Esophagus muscularis mucosa (tissue), 4 donors: ENCODE measurements around the gene ATP8B3. TPM values are rescaled to one million over a fixed set of nuclear protein-coding genes. Genes with fewer than 3 reads are reported as not detected.

Source experiments
- DNase-seq: peaks from one replicate; pipeline ENCODE4 v3.0.0-alpha.2; 2017; ENCODE audit errors: extremely low spot score
- H3K27ac ChIP-seq, 4 donors: fragments of 200-600 bp; sonication (generic); replicated peaks in 1 of 4; 1 replicate in 3 of 4; 2 replicates in 1 of 4; pipeline ENCODE4 v1.5.1; 2016 to 2019; ENCODE audit warnings: mild to moderate bottlenecking in 1 of 4
- H3K27me3 ChIP-seq, 4 donors: fragments of 200-600 bp; sonication (generic); one replicate each; pipeline versions ENCODE4 v1.5.1 to v1.6.0; 2016 to 2019
- H3K36me3 ChIP-seq, 4 donors: fragments of 200-600 bp; sonication (generic); one replicate each; pipeline ENCODE4 v1.5.1; 2016 to 2019
- H3K4me1 ChIP-seq, 4 donors: fragments of 200-600 bp; sonication (generic); one replicate each; pipeline ENCODE4 v1.5.1; 2016 to 2019
- H3K4me3 ChIP-seq, 4 donors: fragments of 200-600 bp; sonication (generic); 1 replicate in 2 of 4; 2 replicates in 2 of 4; pipeline ENCODE4 v1.5.1; 2016 to 2019; ENCODE audit warnings: mild to moderate bottlenecking in 4 of 4, moderate library complexity in 1 of 4
- H3K9me3 ChIP-seq, 4 donors: fragments of 200-600 bp; sonication (generic); 1 replicate in 3 of 4; 2 replicates in 1 of 4; pipeline ENCODE4 v1.5.1; 2016 to 2019
- EP300 ChIP-seq: sonication (generic); formaldehyde crosslinking; IDR thresholded peaks from one replicate; pipeline ENCODE4 v1.6.1; 2017; ENCODE audit warnings: antibody characterized with exemption
- POLR2A ChIP-seq: fragments of 450-650 bp; IDR thresholded peaks from one replicate; pipeline ENCODE4 v1.6.1; 2017; ENCODE audit warnings: antibody characterized with exemption, moderate library complexity, mild to moderate bottlenecking, low read depth
- POLR2AphosphoS5 ChIP-seq, 2 donors: sonication (generic); formaldehyde crosslinking; IDR thresholded peaks; one replicate each; pipeline ENCODE4 v1.6.1; 2017; ENCODE audit warnings: antibody characterized with exemption in 2 of 2
- WGBS: methylation state at CpG from one replicate; pipeline ENCODE4 v1.1.5; 2018; 5-methylcytosine and 5-hydroxymethylcytosine counted together
- intact Hi-C: fragments of 100-400 bp; cut with DNase I; formaldehyde crosslinking; loops from one replicate; pipeline ENCODE4 v1.15.1; 2023
- total RNA-seq, 4 donors: library from RNA; depleted of rRNA; stranded (reverse); fragments of >200 nt; gene quantifications; one replicate each; pipeline versions ENCODE4 v1.1.0 to v1.2.1, GENCODE V29; 2016
- TF ChIP-seq, protein P1 (sequence below), 3 experiments: fragments of 200-600 bp in 2 of 3; fragments of 450-650 bp in 1 of 3; sonication (generic) in 2 of 3; IDR thresholded peaks; one replicate each; pipeline ENCODE4 v1.5.1; 2017 to 2019; ENCODE audit warnings: antibody characterized with exemption in 3 of 3, mild to moderate bottlenecking in 2 of 3, moderate library complexity in 1 of 3

Gene ATP8B3
- total RNA-seq, 4 donors from 2014 or later: 0.19 to 0.92 (median 0.66) TPM

DNA sequence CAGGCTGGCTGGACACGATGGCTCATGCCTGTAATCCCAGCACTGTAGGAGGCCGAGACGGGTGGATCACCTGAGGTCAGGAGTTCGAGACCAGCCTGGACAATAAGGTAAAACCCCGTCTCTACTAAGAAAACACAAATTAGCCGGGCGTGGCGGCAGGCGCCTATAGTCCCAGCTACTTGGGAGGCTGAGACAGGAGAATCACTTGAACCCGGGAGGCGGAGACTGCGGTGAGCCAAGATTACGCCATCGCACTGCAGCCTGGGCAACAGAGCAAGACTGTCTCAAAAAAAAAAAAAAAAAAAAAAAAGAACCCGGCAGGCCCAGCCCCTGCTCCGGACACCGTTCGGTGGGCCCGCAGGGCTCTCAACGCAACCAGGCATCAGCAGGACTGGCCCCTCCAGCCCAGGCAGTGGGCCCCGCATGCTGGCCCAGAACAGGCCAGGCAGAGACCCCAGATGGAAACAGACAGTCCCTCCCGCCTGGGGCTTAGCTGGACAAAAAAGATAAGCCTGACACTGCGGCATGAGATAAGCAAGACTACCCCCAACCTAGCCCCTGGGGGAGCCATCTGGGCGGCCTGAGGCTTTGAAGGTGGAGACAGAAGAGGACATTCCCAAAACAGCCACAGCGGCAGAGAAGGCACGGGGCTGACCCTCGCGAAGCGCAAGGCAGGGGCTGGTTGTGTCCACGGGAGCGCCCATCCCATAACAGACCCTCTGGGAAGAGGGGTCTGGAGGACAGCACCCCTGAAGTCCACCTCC is 24.6 kb upstream of the ATP8B3 start:
- intact Hi-C loops: no loop called here
- 86% methylated on average over 30 of the region's 31 CpGs for WGBS
- H3K4me3 ChIP-seq: no peak overlapping the region
- H3K27me3 ChIP-seq: no peaks in the 10 kb centered on the region
- no peak for TF ChIP-seq EP300
- no peak for TF ChIP-seq POLR2AphosphoS5 (IDR thresholded peaks at IDR 0.05)
- TF ChIP-seq, protein P1, sequence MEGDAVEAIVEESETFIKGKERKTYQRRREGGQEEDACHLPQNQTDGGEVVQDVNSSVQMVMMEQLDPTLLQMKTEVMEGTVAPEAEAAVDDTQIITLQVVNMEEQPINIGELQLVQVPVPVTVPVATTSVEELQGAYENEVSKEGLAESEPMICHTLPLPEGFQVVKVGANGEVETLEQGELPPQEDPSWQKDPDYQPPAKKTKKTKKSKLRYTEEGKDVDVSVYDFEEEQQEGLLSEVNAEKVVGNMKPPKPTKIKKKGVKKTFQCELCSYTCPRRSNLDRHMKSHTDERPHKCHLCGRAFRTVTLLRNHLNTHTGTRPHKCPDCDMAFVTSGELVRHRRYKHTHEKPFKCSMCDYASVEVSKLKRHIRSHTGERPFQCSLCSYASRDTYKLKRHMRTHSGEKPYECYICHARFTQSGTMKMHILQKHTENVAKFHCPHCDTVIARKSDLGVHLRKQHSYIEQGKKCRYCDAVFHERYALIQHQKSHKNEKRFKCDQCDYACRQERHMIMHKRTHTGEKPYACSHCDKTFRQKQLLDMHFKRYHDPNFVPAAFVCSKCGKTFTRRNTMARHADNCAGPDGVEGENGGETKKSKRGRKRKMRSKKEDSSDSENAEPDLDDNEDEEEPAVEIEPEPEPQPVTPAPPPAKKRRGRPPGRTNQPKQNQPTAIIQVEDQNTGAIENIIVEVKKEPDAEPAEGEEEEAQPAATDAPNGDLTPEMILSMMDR (IDR thresholded peaks at IDR 0.05): no peak
- no peak for TF ChIP-seq POLR2A
- H3K4me1 ChIP-seq: peaks cover 47 to 79% (median 60%) of the 10 kb centered on the region in 4 donors
- H3K27ac ChIP-seq: no peak overlapping the region
- H3K9me3 ChIP-seq: no peaks in the 10 kb centered on the region
- H3K36me3 ChIP-seq: peaks cover 0 to 17% (median 6%) of the 10 kb centered on the region in 4 donors
- DNase-seq: no peak

DNA sequence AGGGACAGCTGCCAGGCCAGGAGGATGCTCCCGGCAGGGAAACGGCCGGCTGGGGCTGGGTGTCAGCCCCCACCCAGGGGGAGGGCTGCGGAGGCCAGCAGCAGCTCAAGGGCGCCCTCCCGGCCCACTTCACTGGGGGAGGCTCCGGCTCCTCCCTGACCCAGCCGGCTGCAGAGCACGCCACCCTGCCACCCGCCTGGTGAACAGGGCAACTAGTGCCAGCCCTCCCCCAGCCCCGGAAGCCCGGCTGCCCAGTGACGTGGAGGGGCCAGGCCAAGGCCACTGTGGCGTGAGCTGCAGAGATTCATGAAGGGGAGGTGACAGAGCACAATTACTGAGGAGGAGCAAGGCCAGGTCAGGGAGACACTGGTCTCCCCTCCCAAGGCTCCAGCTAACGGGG is 21.5 kb upstream of the ATP8B3 start:
- H3K27ac ChIP-seq: no peak overlapping the region

DNA sequence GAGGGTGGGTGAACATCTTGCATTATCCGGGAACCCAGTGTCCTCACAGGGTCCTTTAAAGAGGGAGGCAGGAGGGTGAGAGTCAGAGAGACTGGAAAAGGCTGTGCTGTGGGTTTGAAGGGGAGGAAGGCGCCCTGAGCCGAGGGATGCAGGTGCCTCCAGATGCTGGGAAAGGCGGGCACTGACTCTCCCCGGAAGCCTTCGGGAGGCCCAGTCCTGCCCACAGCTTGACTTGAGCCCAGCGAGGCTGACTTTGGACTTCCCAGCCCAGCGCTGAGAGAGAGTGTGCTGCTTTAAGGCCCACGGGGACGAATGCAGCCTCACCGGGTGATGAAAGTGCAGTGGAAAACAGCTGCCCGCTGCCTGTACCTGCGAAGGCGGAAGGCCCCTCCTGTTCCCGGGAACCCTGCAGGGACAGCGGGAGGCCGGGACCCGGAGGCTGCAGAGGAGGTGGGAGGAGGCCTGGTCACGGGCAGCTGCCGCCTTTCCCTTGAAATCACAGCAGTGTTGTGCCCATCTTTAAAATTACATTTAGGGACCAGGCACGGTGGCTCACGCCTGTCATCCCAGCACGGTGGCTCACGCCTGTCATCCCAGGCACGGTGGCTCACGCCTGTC is 20.1 kb upstream of the ATP8B3 start:
- WGBS: 90% methylated on average over 14 of the region's 26 CpGs
- Histone ChIP-seq H3K9me3 (no peaks in the 10 kb centered on the region), H3K27me3 (no peaks in the 10 kb centered on the region), H3K4me1 (peaks cover 17 to 40% (median 28%) of the 10 kb centered on the region in 4 donors), H3K27ac (no peak overlapping the region), H3K36me3 (peaks cover 11 to 42% (median 34%) of the 10 kb centered on the region in 4 donors), H3K4me3 (no peak overlapping the region)
- TF ChIP-seq POLR2AphosphoS5 (IDR thresholded peaks at IDR 0.05): no peak
- no peak for TF ChIP-seq EP300
- TF ChIP-seq, protein P1 (IDR thresholded peaks at IDR 0.05): no peak
- TF ChIP-seq POLR2A: no peak
- intact Hi-C loops: no loop called here
- DNase-seq: no peak

More for the DNA sequence above, 21.5 kb upstream of the ATP8B3 start:
- H3K4me1 ChIP-seq: peaks cover 26 to 48% (median 36%) of the 10 kb centered on the region in 4 donors
- H3K9me3 ChIP-seq: no peaks in the 10 kb centered on the region
- no peak overlapping the region for H3K4me3 ChIP-seq
- no peak for DNase-seq
- 70% methylated on average over 13 of the region's 15 CpGs for WGBS
- intact Hi-C loops: no loop called here
- peaks cover 0 to 30% (median 22%) of the 10 kb centered on the region in 4 donors for H3K36me3 ChIP-seq
- TF ChIP-seq EP300 (no peak), POLR2AphosphoS5 (IDR thresholded peaks at IDR 0.05) (no peak), POLR2A (no peak)
- TF ChIP-seq, protein P1 (IDR thresholded peaks at IDR 0.05): no peak
- no peaks in the 10 kb centered on the region for H3K27me3 ChIP-seq

DNA sequence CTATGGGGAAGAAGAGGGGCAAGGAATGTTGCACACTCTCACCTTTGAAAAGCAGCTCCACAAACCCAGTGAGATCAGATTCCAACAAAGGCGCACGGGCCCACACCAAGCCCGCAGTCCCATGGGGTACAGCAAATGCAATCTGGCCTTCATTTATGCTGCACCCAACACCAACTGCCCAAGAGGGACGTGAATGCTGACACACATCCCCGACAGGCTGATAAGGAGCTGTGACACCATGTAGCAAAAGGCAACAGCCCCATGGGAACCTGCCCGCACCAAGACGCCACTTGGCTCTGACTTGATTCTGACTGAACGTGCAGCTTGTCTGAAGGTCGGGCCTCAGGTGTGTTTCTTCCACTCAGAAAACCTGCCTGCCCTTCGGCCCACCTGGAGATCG is 18.9 kb upstream of the ATP8B3 start:
- Histone ChIP-seq H3K36me3 (peaks cover 11 to 51% (median 45%) of the 10 kb centered on the region in 4 donors), H3K27ac (no peak overlapping the region), H3K27me3 (no peaks in the 10 kb centered on the region), H3K4me3 (no peak overlapping the region), H3K4me1 (peaks cover 18 to 42% (median 32%) of the 10 kb centered on the region in 4 donors), H3K9me3 (no peaks in the 10 kb centered on the region)
- intact Hi-C loops: no loop called here
- WGBS: 96% methylated on average over 3 of the region's 11 CpGs
- no peak for DNase-seq
- TF ChIP-seq, protein P1 (IDR thresholded peaks at IDR 0.05): no peak
- no peak for TF ChIP-seq POLR2AphosphoS5 (IDR thresholded peaks at IDR 0.05)
- TF ChIP-seq POLR2A: no peak
- no peak for TF ChIP-seq EP300
